Breast epithelium (tissue), 3 donors: ENCODE results near the gene IL13.

Experiments
- CTCF ChIP-seq, 3 donors: fragments of 450-650 bp; IDR thresholded peaks; one replicate each; pipeline ENCODE4 v1.5.1; 2016 to 2017; ENCODE audit warnings: antibody characterized with exemption in 3 of 3, mild to moderate bottlenecking in 3 of 3, moderate library complexity in 3 of 3
- POLR2A ChIP-seq: fragments of 450-650 bp; IDR thresholded peaks from one replicate; pipeline ENCODE4 v1.6.1; 2016; ENCODE audit warnings: antibody characterized with exemption, mild to moderate bottlenecking, moderate library complexity

- no peak for TF ChIP-seq POLR2A
- no peak for TF ChIP-seq CTCF (IDR thresholded peaks at IDR 0.05)
These were observed 1.9 kb upstream of the IL13 start for GRCh38 chr5:132655821-132656773.
